Measurements from ENCODE around the gene OR51B5. TPM values are rescaled to one million over a fixed set of nuclear protein-coding genes. Genes with fewer than 3 reads are reported as not detected.
"Not testable (repeated sequence)": the region's sequence is repeated elsewhere in the genome, so short reads cannot be mapped to it uniquely, and the experiment has no call there.

Gene OR51B5
- total RNA-seq, 3 donors from 2014 or later, result 0.32 to 2.3 (median 1.0) TPM

- H3K27me3 ChIP-seq, result no peaks in the 10 kb centered on the region
- TF ChIP-seq CTCF (IDR thresholded peaks at IDR 0.05), result no peak
- no peak for TF ChIP-seq POLR2AphosphoS5 (IDR thresholded peaks at IDR 0.05)
- TF ChIP-seq POLR2A (IDR thresholded peaks at IDR 0.05), result no peak
- intact Hi-C loops (cut with DNase I; ENCODE audit: low total_unique reads), result no loop called here
- no peaks in the 10 kb centered on the region for H3K36me3 ChIP-seq
- H3K9me3 ChIP-seq, result no peaks in the 10 kb centered on the region
- no peak for DNase-seq (ENCODE audit: low spot score in 2 of 2)
- H3K4me1 ChIP-seq, result no peaks in the 10 kb centered on the region
- H3K4me3 ChIP-seq, result no peak overlapping the region
- no peak overlapping the region for H3K27ac ChIP-seq
Observed at GRCh38 chr11:5348551-5349194, 5.3 kb upstream of the OR51B5 start.

GRCh38 chr11:5345831-5346230 lies 2.5 kb upstream of the OR51B5 start:
- intact Hi-C loops (cut with DNase I; ENCODE audit: low total_unique reads), result no loop called here
- H3K36me3 ChIP-seq, result no peaks in the 10 kb centered on the region
- no peak overlapping the region for H3K4me3 ChIP-seq
- no peaks in the 10 kb centered on the region for H3K9me3 ChIP-seq
- no peaks in the 10 kb centered on the region for H3K27me3 ChIP-seq
- H3K27ac ChIP-seq, result no peak overlapping the region
- TF ChIP-seq POLR2AphosphoS5 (IDR thresholded peaks at IDR 0.05) (no peak), POLR2A (IDR thresholded peaks at IDR 0.05) (no peak), CTCF (IDR thresholded peaks at IDR 0.05) (no peak)
- no peak for DNase-seq (ENCODE audit: low spot score in 2 of 2)
- no peaks in the 10 kb centered on the region for H3K4me1 ChIP-seq

- TF ChIP-seq CTCF (IDR thresholded peaks at IDR 0.05), result no peak
- no peak for TF ChIP-seq POLR2A (IDR thresholded peaks at IDR 0.05)
- TF ChIP-seq POLR2AphosphoS5 (IDR thresholded peaks at IDR 0.05), result no peak
- Histone ChIP-seq H3K27ac (no peak overlapping the region), H3K36me3 (no peaks in the 10 kb centered on the region), H3K27me3 (no peaks in the 10 kb centered on the region), H3K4me1 (no peaks in the 10 kb centered on the region), H3K9me3 (no peaks in the 10 kb centered on the region), H3K4me3 (no peak overlapping the region)
- intact Hi-C loops (cut with DNase I; ENCODE audit: low total_unique reads), result no loop called here
- no peak for DNase-seq (ENCODE audit: low spot score in 2 of 2)
Observed at GRCh38 chr11:5339771-5340322, 3.5 kb downstream of the OR51B5 start.

DNA sequence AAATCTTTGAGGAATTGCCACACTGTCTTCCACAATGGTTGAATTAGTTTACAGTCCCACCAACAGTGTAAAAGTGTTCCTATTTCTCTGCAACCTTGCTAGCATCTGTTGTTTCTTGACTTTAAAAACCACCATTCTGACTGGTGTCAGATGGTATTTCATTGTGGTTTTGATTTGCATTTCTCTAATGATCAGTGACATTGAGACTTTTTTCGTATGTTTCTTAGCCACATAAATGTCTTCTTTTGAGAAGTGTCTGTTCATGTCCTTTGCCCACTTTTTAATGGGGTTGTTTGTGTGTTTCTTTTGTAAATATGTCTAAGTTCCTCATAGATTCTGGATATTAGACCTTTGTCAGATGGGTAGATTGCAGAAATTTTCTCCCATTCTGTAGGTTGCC lies 6.1 kb downstream of the OR51B5 start:
- H3K27ac ChIP-seq; H3K4me1 ChIP-seq; intact Hi-C loops (cut with DNase I; ENCODE audit: low total_unique reads); H3K9me3 ChIP-seq; H3K36me3 ChIP-seq; H3K27me3 ChIP-seq; H3K4me3 ChIP-seq; DNase-seq (ENCODE audit: low spot score in 2 of 2): not testable (repeated sequence)

DNA sequence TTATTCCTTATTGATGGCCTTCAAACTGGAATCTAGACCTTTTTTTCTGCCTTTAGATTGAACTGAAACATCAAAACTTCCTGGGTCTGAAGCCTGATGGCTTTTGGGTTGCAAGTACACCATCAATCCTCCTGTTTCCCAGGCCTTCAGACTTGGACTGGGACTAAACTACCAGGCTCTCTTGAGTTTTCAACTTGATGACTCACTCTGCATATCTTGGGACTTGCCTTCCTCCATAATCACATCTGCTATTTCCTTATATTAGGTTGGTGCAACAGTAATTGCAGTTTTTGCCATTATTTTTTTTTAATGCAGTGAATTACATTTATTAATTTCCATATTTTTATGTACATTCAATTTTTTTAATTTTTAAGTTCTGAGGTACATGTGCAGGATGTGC lies 7.0 kb downstream of the OR51B5 start:
- TF ChIP-seq POLR2A (IDR thresholded peaks at IDR 0.05), result no peak
- no peak for TF ChIP-seq CTCF (IDR thresholded peaks at IDR 0.05)
- no peak for TF ChIP-seq POLR2AphosphoS5 (IDR thresholded peaks at IDR 0.05)
- no peaks in the 10 kb centered on the region for H3K4me1 ChIP-seq
- no peak for DNase-seq (ENCODE audit: low spot score in 2 of 2)
- intact Hi-C loops (cut with DNase I; ENCODE audit: low total_unique reads), result no loop called here
- no peak overlapping the region for H3K27ac ChIP-seq
- no peaks in the 10 kb centered on the region for H3K9me3 ChIP-seq
- H3K4me3 ChIP-seq, result no peak overlapping the region
- H3K36me3 ChIP-seq, result no peaks in the 10 kb centered on the region
- no peaks in the 10 kb centered on the region for H3K27me3 ChIP-seq
